Liver (tissue), 9 donors: Measurements from ENCODE around the gene C1QTNF1. TPM values are rescaled to one million over a fixed set of nuclear protein-coding genes. Genes with fewer than 3 reads are reported as not detected.
"Not testable (repeated sequence)": the region's sequence is repeated elsewhere in the genome, so short reads cannot be mapped to it uniquely, and the experiment has no call there.

Experiments used
- DNase-seq: peaks from one replicate; pipeline ENCODE4 v3.0.0-alpha.2; 2017; ENCODE audit warnings: low spot score
- H3K27ac ChIP-seq, 2 donors: one replicate each; pipeline ENCODE4 v1.7.0; 2013; ENCODE audit warnings: inconsistent platforms in 2 of 2, low read length in 2 of 2, control low read depth in 1 of 2, low read depth in 1 of 2, mild to moderate bottlenecking in 1 of 2
- H3K27me3 ChIP-seq, 4 donors: one replicate each; pipeline versions ENCODE4 v1.6.1 to v1.7.0; 2013; ENCODE audit warnings: low read length in 3 of 4, inconsistent platforms in 1 of 4, mild to moderate bottlenecking in 1 of 4, moderate library complexity in 1 of 4; ENCODE audit not compliant: control insufficient read depth in 4 of 4, insufficient read depth in 4 of 4
- H3K36me3 ChIP-seq, 4 donors: one replicate each; pipeline versions ENCODE4 v1.6.1 to v1.7.0; 2013; ENCODE audit warnings: low read length in 3 of 4, mild to moderate bottlenecking in 3 of 4, low read depth in 1 of 4, moderate library complexity in 1 of 4; ENCODE audit not compliant: control insufficient read depth in 4 of 4, insufficient read depth in 3 of 4
- H3K4me1 ChIP-seq, 4 donors: one replicate each; pipeline versions ENCODE4 v1.6.1 to v1.7.0; 2013; ENCODE audit warnings: low read length in 3 of 4, mild to moderate bottlenecking in 3 of 4, moderate library complexity in 1 of 4; ENCODE audit not compliant: control insufficient read depth in 4 of 4, insufficient read depth in 4 of 4
- H3K4me3 ChIP-seq, 3 donors: one replicate each; pipeline versions ENCODE4 v1.6.1 to v1.7.0; 2013; ENCODE audit warnings: low read length in 3 of 3, control low read depth in 1 of 3, low read depth in 1 of 3, mild to moderate bottlenecking in 1 of 3
- H3K9ac ChIP-seq, 2 donors: one replicate each; pipeline ENCODE4 v1.7.0; 2013; ENCODE audit warnings: low read length in 2 of 2, mild to moderate bottlenecking in 2 of 2, moderate library complexity in 2 of 2, control low read depth in 1 of 2, low read depth in 1 of 2
- H3K9me3 ChIP-seq, 4 donors: one replicate each; pipeline versions ENCODE4 v1.6.1 to v1.7.0; 2013; ENCODE audit warnings: low read length in 3 of 4; ENCODE audit not compliant: control insufficient read depth in 4 of 4
- ATF3 ChIP-seq: IDR thresholded peaks from 2 replicates; pipeline ENCODE4 v1.6.1; 2016; ENCODE audit warnings: antibody characterized with exemption
- CTCF ChIP-seq: fragments of 150-350 bp; IDR thresholded peaks from 2 replicates; pipeline ENCODE4 v1.5.1; 2017; ENCODE audit warnings: improper control_type of control experiment, low read depth, low read length; ENCODE audit not compliant: missing input control
- EGR1 ChIP-seq, 2 donors: IDR thresholded peaks; 2 replicates each; pipeline ENCODE4 v1.6.1; 2016 to 2018; ENCODE audit warnings: antibody characterized with exemption in 2 of 2, low read depth in 2 of 2
- FOXA1 ChIP-seq: IDR thresholded peaks from 2 replicates; pipeline ENCODE4 v1.6.1; 2016; ENCODE audit warnings: antibody characterized with exemption
- FOXA2 ChIP-seq: IDR thresholded peaks from 2 replicates; pipeline ENCODE4 v1.6.1; 2016; ENCODE audit warnings: antibody characterized with exemption
- GABPA ChIP-seq, 2 donors: IDR thresholded peaks in 1 of 2; conservative IDR thresholded peaks in 1 of 2; 2 replicates each; pipeline ENCODE4 v1.6.1; 2016; ENCODE audit warnings: antibody characterized with exemption in 2 of 2, mild to moderate bottlenecking in 1 of 2, moderate library complexity in 1 of 2
- HNF4A ChIP-seq, 2 donors: conservative IDR thresholded peaks; 2 replicates each; pipeline ENCODE4 v1.6.1; 2016; ENCODE audit warnings: antibody characterized with exemption in 2 of 2, mild to moderate bottlenecking in 2 of 2
- HNF4G ChIP-seq: IDR thresholded peaks from 2 replicates; pipeline ENCODE4 v1.6.1; 2016; ENCODE audit warnings: antibody characterized with exemption
- JUND ChIP-seq, 2 donors: IDR thresholded peaks; 2 replicates each; pipeline ENCODE4 v1.6.1; 2016; ENCODE audit warnings: antibody characterized with exemption in 2 of 2
- MAX ChIP-seq: IDR thresholded peaks from 2 replicates; pipeline ENCODE4 v1.6.1; 2016; ENCODE audit warnings: antibody characterized with exemption
- NR2F2 ChIP-seq: IDR thresholded peaks from 2 replicates; pipeline ENCODE4 v1.6.1; 2016; ENCODE audit warnings: antibody characterized with exemption
- RAD21 ChIP-seq, 2 donors: IDR thresholded peaks; 2 replicates each; pipeline ENCODE4 v1.6.1; 2016; ENCODE audit warnings: antibody characterized with exemption in 2 of 2, mild to moderate bottlenecking in 2 of 2
- REST ChIP-seq: IDR thresholded peaks from 2 replicates; pipeline ENCODE4 v1.6.1; 2016; ENCODE audit warnings: antibody characterized with exemption, mild to moderate bottlenecking
- RXRA ChIP-seq, 2 donors: IDR thresholded peaks; 2 replicates each; pipeline ENCODE4 v1.6.1; 2017 to 2018; ENCODE audit warnings: antibody characterized with exemption in 2 of 2, mild to moderate bottlenecking in 1 of 2
- SP1 ChIP-seq: IDR thresholded peaks from 2 replicates; pipeline ENCODE4 v1.6.1; 2018; ENCODE audit warnings: antibody characterized with exemption, mild to moderate bottlenecking
- TAF1 ChIP-seq: conservative IDR thresholded peaks from 2 replicates; pipeline ENCODE4 v1.6.1; 2016; ENCODE audit warnings: antibody characterized with exemption, mild to moderate bottlenecking
- YY1 ChIP-seq: IDR thresholded peaks from 2 replicates; pipeline ENCODE4 v1.6.1; 2016; ENCODE audit warnings: antibody characterized with exemption, mild to moderate bottlenecking
- ZBTB33 ChIP-seq: IDR thresholded peaks from 2 replicates; pipeline ENCODE4 v1.6.1; 2016; ENCODE audit warnings: antibody characterized with exemption
- WGBS: extraction: QIAGEN DNeasy Blood & Tissue Kit; methylation state at CpG from one replicate; pipeline ENCODE4 v1.1.7; 2013; 5-methylcytosine and 5-hydroxymethylcytosine counted together
- polyA plus RNA-seq, 2 donors: library from polyadenylated mRNA; stranded (reverse) in 1 of 2; unstranded in 1 of 2; fragments of 200-250 nt in 1 of 2; fragments of >200 nt in 1 of 2; fragmentation: Nextera tagmentation in 1 of 2; extraction: Ambion mirVana in 1 of 2; gene quantifications; one replicate each; pipeline versions ENCODE4 v1.2.1 to v1.2.3, GENCODE V29; 2013 to 2015
- total RNA-seq, 2 donors: library from RNA; depleted of rRNA; stranded (reverse); fragments of >200 nt; gene quantifications; one replicate each; pipeline ENCODE4 v1.2.3, GENCODE V29; 2014
- donor health status: healthy.
- donor health status: healthy.
- donor health status: healthy.
- donor health status: healthy.
- donor health status: healthy.

C1QTNF1 gene
- total and polyA plus RNA-seq, 4 donors: 0.56 to 54.6 (median 16.1) TPM

GRCh38 chr17:79020631-79021301 lies 3.2 kb upstream of the C1QTNF1 start:
- H3K4me1 ChIP-seq: peaks cover 0 to 4% (median 0%) of the 10 kb centered on the region in 4 donors
- H3K27ac ChIP-seq: peak overlapping the region; percentile 77 to 83
- no peak for DNase-seq
- TF ChIP-seq ZBTB33 (no peak), MAX (no peak), EGR1 (IDR thresholded peaks at IDR 0.05; ENCODE audit: low read depth in 2 of 2) (no peak), CTCF (no peak), ATF3 (no peak), GABPA (IDR thresholded peaks at IDR 0.05 in 1 of 2, conservative IDR thresholded peaks at IDR 0.05 in 1 of 2) (no peak), FOXA2 (no peak), NR2F2 (no peak), RAD21 (IDR thresholded peaks at IDR 0.05) (no peak), SP1 (no peak), REST (no peak), YY1 (no peak), TAF1 (no peak), HNF4A (conservative IDR thresholded peaks at IDR 0.05) (no peak), FOXA1 (no peak), JUND (IDR thresholded peaks at IDR 0.05) (no peak), RXRA (IDR thresholded peaks at IDR 0.05) (no peak), HNF4G (no peak)
- H3K36me3 ChIP-seq: no peaks in the 10 kb centered on the region
- H3K9me3 ChIP-seq: no peaks in the 10 kb centered on the region
- 59% methylated on average over 2 of the region's 2 CpGs for WGBS
- no peak overlapping the region for H3K4me3 ChIP-seq
- no peak overlapping the region for H3K9ac ChIP-seq
- H3K27me3 ChIP-seq: peaks cover 0 to 7% (median 0%) of the 10 kb centered on the region in 4 donors

GRCh38 chr17:79021929-79022328 lies 2.0 kb upstream of the C1QTNF1 start:
- not testable (repeated sequence) for H3K4me1 ChIP-seq, H3K4me3 ChIP-seq, H3K27me3 ChIP-seq, H3K9me3 ChIP-seq, H3K9ac ChIP-seq, DNase-seq, H3K36me3 ChIP-seq
- WGBS: 81% methylated on average over 2 of the region's 2 CpGs
- peak overlapping the region; percentile 30 to 83 for H3K27ac ChIP-seq
